GM12878 (cell line): ENCODE results near the gene INTU. TPM values are rescaled to one million over a fixed set of nuclear protein-coding genes. Genes with fewer than 3 reads are reported as not detected.

Experiments
- ATAC-seq: fragments of 200-7000 bp; cut with Tn5 transposase; 3 replicates; pipeline ENCODE4 v1.9.1; 2020; ENCODE audit warnings: mild to moderate bottlenecking, moderate library complexity
- BruUV-seq: library from RNA; stranded (reverse); fragments of 400-500 nt; replicated peaks from 2 replicates; lab custom pipeline; 2021; lab: Mats Ljungman, UMichigan
- CTCF ChIA-PET: fragments of 300-600 bp; sonication (Branson Sonifier 250); formaldehyde crosslinking; extraction: SDS; loops from one replicate; lab custom pipeline; 2021; ENCODE audit warnings: inconsistent platforms; lab: Yijun Ruan, JAX
- POLR2A ChIA-PET: fragments of 350-600 bp; formaldehyde crosslinking; extraction: SDS; loops from one replicate; lab custom pipeline; 2021; ENCODE audit warnings: inconsistent platforms; lab: Charles Lee
- RAD21 ChIA-PET: fragments of 300-600 bp; sonication (Branson Sonifier 250); formaldehyde crosslinking; loops from one replicate; lab custom pipeline; 2023; ENCODE audit warnings: antibody characterized with exemption; ENCODE audit not compliant: unreplicated experiment; lab: Charles Lee
- SMC1A ChIA-PET: fragments of 300-600 bp; sonication (Branson Sonifier 250); formaldehyde crosslinking; loops from one replicate; lab custom pipeline; 2023; ENCODE audit not compliant: unreplicated experiment, uncharacterized antibody; lab: Charles Lee
- DNase-seq: peaks from one replicate; pipeline ENCODE4 v3.0.0-alpha.2; 2011; ENCODE audit warnings: low read depth, low spot score
- FAIRE-seq: peaks from 3 replicates; lab custom pipeline; 2011; peaks lifted over from hg19 to GRCh38; lab: Jason Lieb, UNC
- H2AFZ ChIP-seq: 2 replicates; pipeline ENCODE4 v1.6.0; 2011; ENCODE audit warnings: low read depth, low read length, control low read depth; ENCODE audit not compliant: control insufficient read depth
- H3K27ac ChIP-seq: 2 replicates; pipeline ENCODE4 v1.5.1; 2011; ENCODE audit warnings: control low read depth; ENCODE audit not compliant: control insufficient read depth, insufficient read depth
- H3K27me3 ChIP-seq, 2 experiments: replicated peaks in 1 of 2; 2 replicates each; pipeline versions ENCODE4 v1.6.0 to v1.6.1; 2011; ENCODE audit warnings: low read length in 1 of 2; ENCODE audit not compliant: control insufficient read depth in 2 of 2, insufficient read depth in 2 of 2
- H3K36me3 ChIP-seq, 2 experiments: 2 replicates each; pipeline ENCODE4 v1.5.1; 2011; ENCODE audit warnings: low read length in 1 of 2; ENCODE audit not compliant: control insufficient read depth in 2 of 2, insufficient read depth in 2 of 2
- H3K4me1 ChIP-seq: 2 replicates; pipeline ENCODE4 v1.6.1; 2011; ENCODE audit warnings: mild to moderate bottlenecking, low read length, moderate library complexity, mixed read lengths; ENCODE audit not compliant: control insufficient read depth, insufficient read depth
- H3K4me2 ChIP-seq: 2 replicates; pipeline ENCODE4 v1.6.0; 2011; ENCODE audit warnings: control low read depth; ENCODE audit not compliant: control insufficient read depth, insufficient read depth
- H3K4me3 ChIP-seq: fragments of 200-600 bp; sonication (generic); 2 replicates; pipeline ENCODE4 v1.5.1; 2016
- H3K79me2 ChIP-seq: 2 replicates; pipeline ENCODE4 v1.6.0; 2011; ENCODE audit warnings: low read length; ENCODE audit not compliant: control insufficient read depth, insufficient read depth
- H3K9ac ChIP-seq: 2 replicates; pipeline ENCODE4 v1.8.0; 2011; ENCODE audit warnings: low read length, control low read depth, mixed read lengths; ENCODE audit not compliant: control insufficient read depth, insufficient read depth
- H3K9me3 ChIP-seq: replicated peaks from 3 replicates; pipeline ENCODE4 v1.5.1; 2011; ENCODE audit warnings: mild to moderate bottlenecking, low read length; ENCODE audit not compliant: control insufficient read depth, insufficient read depth
- H4K20me1 ChIP-seq: 2 replicates; pipeline ENCODE4 v1.6.0; 2011; ENCODE audit not compliant: control insufficient read depth, insufficient read depth
- HDAC2 ChIP-seq: fragments of 200-600 bp; sonication (generic); IDR thresholded peaks from 2 replicates; pipeline ENCODE4 v1.6.1; 2017
- SMAD5 ChIP-seq: IDR thresholded peaks from 2 replicates; pipeline ENCODE4 v1.6.1; 2016; ENCODE audit warnings: antibody characterized with exemption, low read depth
- SRF ChIP-seq, 2 experiments: IDR thresholded peaks; 2 replicates each; pipeline ENCODE4 v1.6.1; 2011; ENCODE audit warnings: low read depth in 2 of 2, low read length in 2 of 2, mild to moderate bottlenecking in 1 of 2, moderate library complexity in 1 of 2
- WGBS: methylation state at CpG from one replicate; pipeline ENCODE4 v1.1.6; 2016; ENCODE audit warnings: low lambda C conversion rate; ENCODE audit not compliant: insufficient replicate concordance, insufficient coverage; ENCODE audit errors: missing lambda C conversion rate; 5-methylcytosine and 5-hydroxymethylcytosine counted together
- in situ Hi-C: fragments of 300-500 bp; cut with MboI; formaldehyde crosslinking; loops from 9 replicates; pipeline ENCODE4 v1.14.3; 2018; ENCODE audit warnings: mixed read lengths
- intact Hi-C: fragments of 100-400 bp; cut with micrococcal nuclease; formaldehyde crosslinking; loops from one replicate; pipeline ENCODE4 v1.14.2; 2022; ENCODE audit not compliant: unreplicated experiment
- polyA plus RNA-seq, 11 experiments: library from polyadenylated mRNA; depleted of rRNA in 4 of 11; unstranded in 6 of 11; stranded (reverse) in 5 of 11; fragments of >200 nt; fragmentation: Nextera tagmentation in 4 of 11; fragmentation: Illumina TruSeq in 1 of 11; extraction: Ambion mirVana in 4 of 11; extraction: Trizol in 1 of 11; gene quantifications; 1 replicate in 1 of 11; 2 replicates in 10 of 11; pipeline versions ENCODE4 v1.2.1 to v1.2.3, GENCODE V29; 2011 to 2016; ENCODE audit warnings: inconsistent platforms in 2 of 11, missing spikeins in 2 of 11, low read depth in 1 of 11
- total RNA-seq, 4 experiments: library from RNA; depleted of rRNA in 3 of 4; stranded (reverse); fragments of >200 nt in 3 of 4; fragmentation: Illumina TruSeq in 1 of 4; extraction: Trizol in 1 of 4; gene quantifications; 2 replicates each; pipeline versions ENCODE4 v1.2.1 to v1.2.3, GENCODE V29; 2013 to 2021
- TF ChIP-seq, protein P1 (sequence below): fragments of 450-650 bp; formaldehyde crosslinking; IDR thresholded peaks from 2 replicates; pipeline ENCODE4 v1.5.0; 2022; ENCODE audit warnings: mild to moderate bottlenecking, missing genetic modification characterization
- TF ChIP-seq, protein P2 (sequence below): fragments of 450-650 bp; IDR thresholded peaks from 2 replicates; pipeline ENCODE4 v1.6.1; 2017; ENCODE audit warnings: antibody characterized with exemption, mild to moderate bottlenecking, moderate library complexity

INTU gene
- total and polyA plus RNA-seq, 10 of the 15 experiments (the other 5 are each of a cell fraction or from before 2014, with no cell fraction given): under 0.01 to 0.15 (median 0.01) TPM; not detected in 4

DNA sequence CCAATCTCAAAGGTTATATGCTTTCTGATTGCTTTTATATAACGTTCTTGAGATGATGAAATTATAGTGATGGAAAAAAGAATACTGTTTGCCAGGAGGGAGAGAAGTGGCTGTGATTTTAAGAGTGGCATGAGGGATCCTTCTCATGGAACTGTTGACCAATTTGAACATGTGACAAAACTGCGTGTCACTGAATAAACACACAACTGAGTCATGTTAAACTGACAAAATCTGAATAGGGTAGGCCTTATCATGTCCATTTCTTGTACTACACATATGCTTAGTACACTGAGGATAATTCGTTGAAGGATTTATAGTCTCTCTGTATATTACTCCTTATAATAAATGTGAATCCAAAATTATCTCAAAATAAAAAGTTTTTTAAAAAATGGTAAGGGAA lies 127.1 kb downstream of the INTU start:
- TF ChIP-seq HDAC2 (no peak), SRF (IDR thresholded peaks at IDR 0.05; ENCODE audit: low read depth in 2 of 2, low read length in 2 of 2) (no peak), SMAD5 (no peak)
- TF ChIP-seq, protein P1, sequence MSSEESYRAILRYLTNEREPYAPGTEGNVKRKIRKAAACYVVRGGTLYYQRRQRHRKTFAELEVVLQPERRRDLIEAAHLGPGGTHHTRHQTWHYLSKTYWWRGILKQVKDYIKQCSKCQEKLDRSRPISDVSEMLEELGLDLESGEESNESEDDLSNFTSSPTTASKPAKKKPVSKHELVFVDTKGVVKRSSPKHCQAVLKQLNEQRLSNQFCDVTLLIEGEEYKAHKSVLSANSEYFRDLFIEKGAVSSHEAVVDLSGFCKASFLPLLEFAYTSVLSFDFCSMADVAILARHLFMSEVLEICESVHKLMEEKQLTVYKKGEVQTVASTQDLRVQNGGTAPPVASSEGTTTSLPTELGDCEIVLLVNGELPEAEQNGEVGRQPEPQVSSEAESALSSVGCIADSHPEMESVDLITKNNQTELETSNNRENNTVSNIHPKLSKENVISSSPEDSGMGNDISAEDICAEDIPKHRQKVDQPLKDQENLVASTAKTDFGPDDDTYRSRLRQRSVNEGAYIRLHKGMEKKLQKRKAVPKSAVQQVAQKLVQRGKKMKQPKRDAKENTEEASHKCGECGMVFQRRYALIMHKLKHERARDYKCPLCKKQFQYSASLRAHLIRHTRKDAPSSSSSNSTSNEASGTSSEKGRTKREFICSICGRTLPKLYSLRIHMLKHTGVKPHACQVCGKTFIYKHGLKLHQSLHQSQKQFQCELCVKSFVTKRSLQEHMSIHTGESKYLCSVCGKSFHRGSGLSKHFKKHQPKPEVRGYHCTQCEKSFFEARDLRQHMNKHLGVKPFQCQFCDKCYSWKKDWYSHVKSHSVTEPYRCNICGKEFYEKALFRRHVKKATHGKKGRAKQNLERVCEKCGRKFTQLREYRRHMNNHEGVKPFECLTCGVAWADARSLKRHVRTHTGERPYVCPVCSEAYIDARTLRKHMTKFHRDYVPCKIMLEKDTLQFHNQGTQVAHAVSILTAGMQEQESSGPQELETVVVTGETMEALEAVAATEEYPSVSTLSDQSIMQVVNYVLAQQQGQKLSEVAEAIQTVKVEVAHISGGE: no peak
- TF ChIP-seq, protein P2, sequence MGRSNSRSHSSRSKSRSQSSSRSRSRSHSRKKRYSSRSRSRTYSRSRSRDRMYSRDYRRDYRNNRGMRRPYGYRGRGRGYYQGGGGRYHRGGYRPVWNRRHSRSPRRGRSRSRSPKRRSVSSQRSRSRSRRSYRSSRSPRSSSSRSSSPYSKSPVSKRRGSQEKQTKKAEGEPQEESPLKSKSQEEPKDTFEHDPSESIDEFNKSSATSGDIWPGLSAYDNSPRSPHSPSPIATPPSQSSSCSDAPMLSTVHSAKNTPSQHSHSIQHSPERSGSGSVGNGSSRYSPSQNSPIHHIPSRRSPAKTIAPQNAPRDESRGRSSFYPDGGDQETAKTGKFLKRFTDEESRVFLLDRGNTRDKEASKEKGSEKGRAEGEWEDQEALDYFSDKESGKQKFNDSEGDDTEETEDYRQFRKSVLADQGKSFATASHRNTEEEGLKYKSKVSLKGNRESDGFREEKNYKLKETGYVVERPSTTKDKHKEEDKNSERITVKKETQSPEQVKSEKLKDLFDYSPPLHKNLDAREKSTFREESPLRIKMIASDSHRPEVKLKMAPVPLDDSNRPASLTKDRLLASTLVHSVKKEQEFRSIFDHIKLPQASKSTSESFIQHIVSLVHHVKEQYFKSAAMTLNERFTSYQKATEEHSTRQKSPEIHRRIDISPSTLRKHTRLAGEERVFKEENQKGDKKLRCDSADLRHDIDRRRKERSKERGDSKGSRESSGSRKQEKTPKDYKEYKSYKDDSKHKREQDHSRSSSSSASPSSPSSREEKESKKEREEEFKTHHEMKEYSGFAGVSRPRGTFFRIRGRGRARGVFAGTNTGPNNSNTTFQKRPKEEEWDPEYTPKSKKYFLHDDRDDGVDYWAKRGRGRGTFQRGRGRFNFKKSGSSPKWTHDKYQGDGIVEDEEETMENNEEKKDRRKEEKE: no peak
- Histone ChIP-seq H3K4me2 (no peak overlapping the region), H3K9ac (no peak overlapping the region), H2AFZ (no peak overlapping the region), H3K36me3 (no peaks in the 10 kb centered on the region), H3K79me2 (no peaks in the 10 kb centered on the region), H4K20me1 (no peaks in the 10 kb centered on the region), H3K27ac (no peak overlapping the region), H3K9me3 (no peaks in the 10 kb centered on the region; the same call in 2 of the 3 replicates), H3K4me3 (no peak overlapping the region), H3K4me1 (no peaks in the 10 kb centered on the region), H3K27me3 (no peaks in the 10 kb centered on the region)
- FAIRE-seq (no peak), ATAC-seq (no peak), DNase-seq (no peak)
- SMC1A ChIA-PET: no interaction called here
- in situ Hi-C loops: no loop called here
- BruUV-seq: no TSS peak
- RAD21 ChIA-PET: no interaction called here
- intact Hi-C loops: no loop called here
- POLR2A ChIA-PET: no interaction called here
- WGBS: 32% methylated on average over 3 of the region's 3 CpGs
- CTCF ChIA-PET: no interaction called here
